Aorta (tissue), 5 donors: Measurements from ENCODE around the gene SHC4. TPM values are rescaled to one million over a fixed set of nuclear protein-coding genes. Genes with fewer than 3 reads are reported as not detected.
A peak's percentile ranks its signal among the peaks of the same experiment; 100 is the strongest.

Experiments
- ATAC-seq: fragments of 200-7000 bp; cut with Tn5 transposase; one replicate; pipeline ENCODE4 v1.9.1; 2022; ENCODE audit warnings: moderate library complexity; ENCODE audit not compliant: low FRiP score
- DNase-seq, 2 donors: peaks; one replicate each; pipeline ENCODE4 v3.0.0-alpha.2; 2020
- H3K27ac ChIP-seq, 2 donors: one replicate each; pipeline ENCODE4 v1.5.1; 2013; ENCODE audit warnings: low read length in 2 of 2, mild to moderate bottlenecking in 2 of 2, moderate library complexity in 2 of 2, control low read depth in 1 of 2, inconsistent platforms in 1 of 2, low read depth in 1 of 2
- H3K27me3 ChIP-seq, 2 donors: one replicate each; pipeline ENCODE4 v1.6.1; 2013; ENCODE audit warnings: control low read depth in 1 of 2, low read length in 1 of 2, mild to moderate bottlenecking in 1 of 2, moderate library complexity in 1 of 2; ENCODE audit not compliant: insufficient read depth in 2 of 2, control insufficient read depth in 1 of 2
- H3K36me3 ChIP-seq, 2 donors: one replicate each; pipeline ENCODE4 v1.6.1; 2013; ENCODE audit warnings: control low read depth in 1 of 2, low read length in 1 of 2, mild to moderate bottlenecking in 1 of 2; ENCODE audit not compliant: insufficient read depth in 2 of 2, control insufficient read depth in 1 of 2
- H3K4me1 ChIP-seq, 2 donors: one replicate each; pipeline ENCODE4 v1.6.1; 2013; ENCODE audit warnings: low read length in 2 of 2, control low read depth in 1 of 2, mild to moderate bottlenecking in 1 of 2, moderate library complexity in 1 of 2; ENCODE audit not compliant: insufficient read depth in 2 of 2, control insufficient read depth in 1 of 2
- H3K4me3 ChIP-seq, 2 donors: one replicate each; pipeline ENCODE4 v1.5.1; 2013; ENCODE audit warnings: low read length in 2 of 2, control low read depth in 1 of 2, mild to moderate bottlenecking in 1 of 2
- H3K9me3 ChIP-seq: one replicate; pipeline ENCODE4 v1.6.1; 2013; ENCODE audit warnings: mild to moderate bottlenecking, low read length; ENCODE audit not compliant: control insufficient read depth
- WGBS, 2 donors: extraction: QIAGEN DNeasy Blood & Tissue Kit; methylation state at CpG; one replicate each; pipeline ENCODE4 v1.1.7; 2013; 5-methylcytosine and 5-hydroxymethylcytosine counted together
- intact Hi-C, 2 donors: fragments of 100-400 bp; cut with DNase I; formaldehyde crosslinking; loops; one replicate each; pipeline versions ENCODE4 v1.14.2 to v1.15.0; 2022
- polyA plus RNA-seq, 2 donors: library from polyadenylated mRNA; stranded (reverse); fragments of 200-250 nt; gene quantifications; one replicate each; pipeline ENCODE4 v1.2.3, GENCODE V29; 2013
- total RNA-seq, 2 donors: library from RNA; stranded (reverse); fragmentation: NEBNext Ultra II Directional; extraction: Animal tissue kit (Norgen Biotek cat#: 25700); gene quantifications; one replicate each; pipeline ENCODE4 v1.2.1, GENCODE V29; 2021
- donor health status: healthy with polysubstance abuse.
- donor health status: Bipolar disorder and iron deficiency.
- donor health status: DM: no; HTN: no; CAD: no.
- donor health status: DM: no; HTN: no; CAD: no.
- donor health status: DM: yes; HTN: yes; CAD: no.

The SHC4 gene
- total and polyA plus RNA-seq, 4 donors: 4.4 to 18.6 (median 7.2) TPM

GRCh38 chr15:48890375-48890972, 73.2 kb downstream of the SHC4 start:
- H3K27ac ChIP-seq: no peak overlapping the region

GRCh38 chr15:48889925-48890324, 73.8 kb downstream of the SHC4 start:
- no peaks in the 10 kb centered on the region for H3K27me3 ChIP-seq
- intact Hi-C loops: no loop called here
- H3K4me3 ChIP-seq: no peak overlapping the region
- DNase-seq (no peak), ATAC-seq (no peak)
- H3K9me3 ChIP-seq: no peaks in the 10 kb centered on the region
- H3K36me3 ChIP-seq: no peaks in the 10 kb centered on the region
- peaks cover 0 to 3% of the 10 kb centered on the region in 2 donors for H3K4me1 ChIP-seq
- H3K27ac ChIP-seq: no peak overlapping the region
- 93 to 94% methylated on average over 3 of the region's 3 CpGs for WGBS, 2 donors

More at GRCh38 chr15:48890375-48890972, 73.2 kb downstream of the SHC4 start:
- ATAC-seq (no peak), DNase-seq (no peak)
- no peaks in the 10 kb centered on the region for H3K9me3 ChIP-seq
- intact Hi-C loops: no loop called here
- H3K4me3 ChIP-seq: no peak overlapping the region
- H3K27me3 ChIP-seq: no peaks in the 10 kb centered on the region
- H3K4me1 ChIP-seq: peaks cover 0 to 3% of the 10 kb centered on the region in 2 donors
- H3K36me3 ChIP-seq: no peaks in the 10 kb centered on the region
- 81 to 85% methylated on average over 10 of the region's 10 CpGs for WGBS, 2 donors

GRCh38 chr15:48888836-48889235, 74.9 kb downstream of the SHC4 start:
- no peak overlapping the region for H3K4me3 ChIP-seq
- intact Hi-C loops: no loop called here
- peak; percentile 50 for ATAC-seq

GRCh38 chr15:48888191-48888590, 75.5 kb downstream of the SHC4 start:
- H3K27ac ChIP-seq: no peak overlapping the region
- no peaks in the 10 kb centered on the region for H3K27me3 ChIP-seq
- no peaks in the 10 kb centered on the region for H3K36me3 ChIP-seq
- peaks cover 0 to 3% of the 10 kb centered on the region in 2 donors for H3K4me1 ChIP-seq
- intact Hi-C loops: no loop called here
- H3K4me3 ChIP-seq: no peak overlapping the region
- WGBS, 2 donors: 96 to 97% methylated on average over 4 of the region's 4 CpGs
- ATAC-seq (no peak), DNase-seq (no peak)
- H3K9me3 ChIP-seq: no peaks in the 10 kb centered on the region

More at GRCh38 chr15:48888836-48889235, 74.9 kb downstream of the SHC4 start:
- H3K27ac ChIP-seq: peak overlapping the region; percentile 43 to 59
- no peaks in the 10 kb centered on the region for H3K36me3 ChIP-seq
- H3K9me3 ChIP-seq: no peaks in the 10 kb centered on the region
- H3K27me3 ChIP-seq: no peaks in the 10 kb centered on the region
- WGBS, 2 donors: 5 to 8% methylated on average over 1 of the region's 1 CpG
- peaks cover 0 to 3% of the 10 kb centered on the region in 2 donors for H3K4me1 ChIP-seq
- no peak for DNase-seq

GRCh38 chr15:48887144-48887543, 76.6 kb downstream of the SHC4 start:
- no peak overlapping the region for H3K27ac ChIP-seq
- ATAC-seq: no peak
- WGBS, 2 donors: 57 to 68% methylated on average over 2 of the region's 2 CpGs
- H3K36me3 ChIP-seq: no peaks in the 10 kb centered on the region
- H3K4me1 ChIP-seq: peaks cover 0 to 3% of the 10 kb centered on the region in 2 donors
- DNase-seq: no peak
- intact Hi-C loops: no loop called here
- H3K4me3 ChIP-seq: no peak overlapping the region
- H3K27me3 ChIP-seq: no peaks in the 10 kb centered on the region
- no peaks in the 10 kb centered on the region for H3K9me3 ChIP-seq

- DNase-seq (no peak), ATAC-seq (no peak)
- 88 to 93% methylated on average over 2 of the region's 2 CpGs for WGBS, 2 donors
- intact Hi-C loops: no loop called here
- Histone ChIP-seq H3K9me3 (no peaks in the 10 kb centered on the region), H3K36me3 (no peaks in the 10 kb centered on the region), H3K4me1 (peaks cover 0 to 5% of the 10 kb centered on the region in 2 donors), H3K27me3 (no peaks in the 10 kb centered on the region), H3K4me3 (no peak overlapping the region), H3K27ac (no peak overlapping the region)
Measured at GRCh38 chr15:48883699-48884098, 80.0 kb downstream of the SHC4 start.

- Histone ChIP-seq H3K4me1 (peaks cover 0 to 5% of the 10 kb centered on the region in 2 donors), H3K27ac (no peak overlapping the region), H3K36me3 (no peaks in the 10 kb centered on the region), H3K27me3 (no peaks in the 10 kb centered on the region), H3K4me3 (no peak overlapping the region), H3K9me3 (no peaks in the 10 kb centered on the region)
- ATAC-seq (no peak), DNase-seq (no peak)
- WGBS, 2 donors: 57 to 67% methylated on average over 3 of the region's 3 CpGs
- intact Hi-C loops: no loop called here
Measured at GRCh38 chr15:48880070-48880634, 83.6 kb downstream of the SHC4 start.

- Histone ChIP-seq H3K27me3 (no peaks in the 10 kb centered on the region), H3K9me3 (no peaks in the 10 kb centered on the region), H3K4me1 (peaks cover 0 to 5% of the 10 kb centered on the region in 2 donors), H3K27ac (peak within 1 kb of the TSS in 1 of 2 donors; percentile 79), H3K4me3 (peak within 1 kb of the TSS; percentile 50 to 69), H3K36me3 (no peaks in the 10 kb centered on the region)
- 0% methylated on average over 57 to 58 of the region's 58 CpGs for WGBS, 2 donors
- peak; percentile 94 to 96 for DNase-seq
- ATAC-seq: peak; percentile 100
- intact Hi-C loops: loop anchor here (5.0 to 10.0 kb wide), 3 partner anchors 84 to 167 kb away; partner anchors contain the start of genes SHC4 (in 2 of the 2) and SECISBP2L (in 1 of the 2)
Measured at GRCh38 chr15:48877630-48878595, 85.8 kb downstream of the SHC4 start, which contains the start of gene EID1. Gene EID1 (plus strand): TSS chr15:48878134. CDS start chr15:48878177, 43 bp downstream.
